OCI-LY1 (cell line): ENCODE results near the gene SLAIN2.

Experiments
- EZH2 ChIP-seq: fragments of 200-600 bp; sonication (generic), shearing (Covaris generic); IDR thresholded peaks from 2 replicates; pipeline ENCODE4 v1.8.0; 2017; ENCODE audit warnings: borderline replicate concordance, mixed run types, mild to moderate bottlenecking, antibody characterized with exemption, low read length, moderate library complexity, mixed read lengths
- TF ChIP-seq, protein P1 (sequence below): fragments of 200-600 bp; sonication (generic), shearing (Covaris generic); IDR thresholded peaks from 2 replicates; pipeline ENCODE4 v1.5.1; 2017; ENCODE audit warnings: mild to moderate bottlenecking, antibody characterized with exemption, low read length, moderate library complexity, mixed read lengths

DNA sequence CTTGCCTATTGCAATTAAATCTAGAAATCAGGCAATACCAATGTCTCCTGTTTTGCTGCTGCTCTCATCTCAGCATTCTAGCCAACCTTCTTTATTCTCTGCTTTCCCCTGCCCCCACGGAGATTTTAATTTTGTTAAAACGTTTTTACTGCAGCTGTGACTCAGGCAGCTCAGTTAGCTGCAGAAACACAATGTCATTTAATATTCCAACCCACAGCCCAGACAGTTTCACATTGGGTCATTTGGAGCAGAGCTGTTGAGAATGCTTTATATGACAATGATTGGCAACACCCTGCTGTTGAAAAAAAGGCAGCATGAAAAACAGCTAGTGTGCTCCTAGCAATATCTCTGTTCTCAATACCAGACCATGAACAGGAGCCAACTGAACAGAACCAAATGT is 129.2 kb downstream of the SLAIN2 start:
- TF ChIP-seq, protein P1, sequence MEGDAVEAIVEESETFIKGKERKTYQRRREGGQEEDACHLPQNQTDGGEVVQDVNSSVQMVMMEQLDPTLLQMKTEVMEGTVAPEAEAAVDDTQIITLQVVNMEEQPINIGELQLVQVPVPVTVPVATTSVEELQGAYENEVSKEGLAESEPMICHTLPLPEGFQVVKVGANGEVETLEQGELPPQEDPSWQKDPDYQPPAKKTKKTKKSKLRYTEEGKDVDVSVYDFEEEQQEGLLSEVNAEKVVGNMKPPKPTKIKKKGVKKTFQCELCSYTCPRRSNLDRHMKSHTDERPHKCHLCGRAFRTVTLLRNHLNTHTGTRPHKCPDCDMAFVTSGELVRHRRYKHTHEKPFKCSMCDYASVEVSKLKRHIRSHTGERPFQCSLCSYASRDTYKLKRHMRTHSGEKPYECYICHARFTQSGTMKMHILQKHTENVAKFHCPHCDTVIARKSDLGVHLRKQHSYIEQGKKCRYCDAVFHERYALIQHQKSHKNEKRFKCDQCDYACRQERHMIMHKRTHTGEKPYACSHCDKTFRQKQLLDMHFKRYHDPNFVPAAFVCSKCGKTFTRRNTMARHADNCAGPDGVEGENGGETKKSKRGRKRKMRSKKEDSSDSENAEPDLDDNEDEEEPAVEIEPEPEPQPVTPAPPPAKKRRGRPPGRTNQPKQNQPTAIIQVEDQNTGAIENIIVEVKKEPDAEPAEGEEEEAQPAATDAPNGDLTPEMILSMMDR = no peak
- no peak for TF ChIP-seq EZH2
